HepG2 (cell line): ENCODE results near the gene RSPRY1. TPM values are rescaled to one million over a fixed set of nuclear protein-coding genes. Genes with fewer than 3 reads are reported as not detected.
A peak's percentile ranks its signal among the peaks of the same experiment; 100 is the strongest.

Source experiments
- CBX2 ChIP-seq, 2 experiments: fragments of 200-600 bp in 1 of 2; sonication (generic); formaldehyde crosslinking in 1 of 2; IDR thresholded peaks; 2 replicates each; pipeline versions ENCODE4 v1.7.0 to v1.8.1; 2018 to 2022; ENCODE audit warnings: low read depth in 2 of 2, low read length in 1 of 2, mild to moderate bottlenecking in 1 of 2, missing genetic modification reagents in 1 of 2
- CREM ChIP-seq, 2 experiments: sonication (generic) in 1 of 2; formaldehyde crosslinking in 1 of 2; IDR thresholded peaks; 2 replicates each; pipeline versions ENCODE4 v1.4.0 to v1.6.1; 2016 to 2020; ENCODE audit warnings: antibody characterized with exemption in 1 of 2, mild to moderate bottlenecking in 1 of 2, missing genetic modification reagents in 1 of 2
- DRAP1 ChIP-seq: IDR thresholded peaks from 2 replicates; pipeline ENCODE4 v1.6.1; 2016; ENCODE audit warnings: missing genetic modification reagents, missing compliant biosample characterization
- FOSL1 ChIP-seq: sonication (generic); formaldehyde crosslinking; IDR thresholded peaks from 2 replicates; pipeline ENCODE4 v1.9.0; 2021; ENCODE audit warnings: missing genetic modification reagents, borderline replicate concordance
- GRHL1 ChIP-seq: sonication (generic); formaldehyde crosslinking; conservative IDR thresholded peaks from 2 replicates; pipeline ENCODE4 v1.8.0; 2022; ENCODE audit warnings: missing genetic modification reagents
- IKZF1 ChIP-seq: fragments of 450-650 bp; IDR thresholded peaks from 2 replicates; pipeline ENCODE4 v1.7.1; 2016
- ISX ChIP-seq: sonication (generic); formaldehyde crosslinking; conservative IDR thresholded peaks from 2 replicates; pipeline ENCODE4 v1.5.0; 2020; ENCODE audit warnings: missing genetic modification reagents
- KDM2A ChIP-seq: sonication (generic); formaldehyde crosslinking; IDR thresholded peaks from 2 replicates; pipeline ENCODE4 v1.4.0; 2020; ENCODE audit warnings: low read depth, missing genetic modification reagents, borderline replicate concordance
- KLF13 ChIP-seq: sonication (generic); formaldehyde crosslinking; IDR thresholded peaks from 2 replicates; pipeline ENCODE4 v1.4.0; 2020; ENCODE audit warnings: mild to moderate bottlenecking, missing genetic modification reagents
- MIER3 ChIP-seq: IDR thresholded peaks from 2 replicates; pipeline ENCODE4 v1.6.1; 2016; ENCODE audit warnings: missing compliant biosample characterization, borderline replicate concordance
- MXD4 ChIP-seq: IDR thresholded peaks from 2 replicates; pipeline ENCODE4 v1.6.1; 2016; ENCODE audit warnings: mild to moderate bottlenecking, missing biosample characterization, missing genetic modification reagents
- PAWR ChIP-seq: sonication (generic); formaldehyde crosslinking; IDR thresholded peaks from 2 replicates; pipeline ENCODE4 v1.4.0; 2020; ENCODE audit warnings: missing genetic modification reagents, mild to moderate bottlenecking, borderline replicate concordance
- RFXAP ChIP-seq: sonication (generic); formaldehyde crosslinking; IDR thresholded peaks from 2 replicates; pipeline ENCODE4 v1.4.0; 2020; ENCODE audit warnings: missing genetic modification reagents, borderline replicate concordance
- SKIL ChIP-seq: sonication (generic); formaldehyde crosslinking; IDR thresholded peaks from 2 replicates; pipeline ENCODE4 v1.8.0; 2022; ENCODE audit warnings: missing genetic modification reagents, mild to moderate bottlenecking, moderate library complexity, borderline replicate concordance
- ZBTB21 ChIP-seq: sonication (generic); formaldehyde crosslinking; IDR thresholded peaks from 2 replicates; pipeline ENCODE4 v1.4.0; 2020; ENCODE audit warnings: missing genetic modification reagents
- ZBTB49 ChIP-seq: sonication (generic); formaldehyde crosslinking; IDR thresholded peaks from 2 replicates; pipeline ENCODE4 v1.4.0; 2020; ENCODE audit warnings: missing genetic modification reagents, borderline replicate concordance
- ZNF333 ChIP-seq: sonication (generic); formaldehyde crosslinking; IDR thresholded peaks from 2 replicates; pipeline ENCODE4 v1.4.0; 2020; ENCODE audit warnings: mild to moderate bottlenecking, missing genetic modification reagents, borderline replicate concordance
- ZNF547 ChIP-seq: sonication (generic); formaldehyde crosslinking; IDR thresholded peaks from 2 replicates; pipeline ENCODE4 v1.5.1; 2020; ENCODE audit warnings: mild to moderate bottlenecking, missing genetic modification reagents
- ZNF720 ChIP-seq: sonication (generic); formaldehyde crosslinking; IDR thresholded peaks from 2 replicates; pipeline ENCODE4 v1.4.0; 2020; ENCODE audit warnings: missing genetic modification reagents
- ZNF746 ChIP-seq: sonication (generic); formaldehyde crosslinking; IDR thresholded peaks from 2 replicates; pipeline ENCODE4 v1.8.0; 2022; ENCODE audit warnings: mild to moderate bottlenecking, missing genetic modification reagents
- ZNF75D ChIP-seq: sonication (generic); formaldehyde crosslinking; IDR thresholded peaks from 2 replicates; pipeline ENCODE4 v1.8.1; 2023; ENCODE audit warnings: missing genetic modification reagents, mild to moderate bottlenecking, borderline replicate concordance
- polyA plus RNA-seq, 8 experiments: library from polyadenylated mRNA; depleted of rRNA in 3 of 8; stranded (reverse) in 7 of 8; unstranded in 1 of 8; fragments of >200 nt; fragmentation: Illumina TruSeq in 4 of 8; extraction: Trizol in 4 of 8; gene quantifications; 2 replicates each; pipeline versions ENCODE4 v1.2.1 to v1.2.3, GENCODE V29; 2011 to 2016; ENCODE audit warnings: low read depth in 4 of 8, missing spikeins in 1 of 8, mixed read lengths in 1 of 8; ENCODE audit not compliant: insufficient read depth in 1 of 8
- total RNA-seq, 5 experiments: library from RNA; depleted of rRNA; stranded (reverse); fragments of >200 nt; fragmentation: Illumina TruSeq; extraction: Trizol; gene quantifications; 2 replicates each; pipeline ENCODE4 v1.2.3, GENCODE V29; 2016; ENCODE audit warnings: low read depth in 1 of 5

RSPRY1 gene
- total and polyA plus RNA-seq, 2 of the 13 experiments (the other 11 are each of a cell fraction or from before 2014, with no cell fraction given), result 53.4 to 61.0 TPM

- TF ChIP-seq SKIL (CRISPR knock-in tag) (no peak; the same call in 1 of the 2 replicates), DRAP1 (CRISPR knock-in tag) (peak; percentile 54; the same call in 1 of the 2 replicates), IKZF1 (no peak), KDM2A (CRISPR knock-in tag) (peak; percentile 90), ZNF75D (CRISPR knock-in tag) (peak; percentile 98), MIER3 (no peak; the same call in 1 of the 2 replicates), CBX2 (IDR thresholded peaks at IDR 0.05; ENCODE audit: low read depth, low read length) (no peak), CBX2 (CRISPR knock-in tag; IDR thresholded peaks at IDR 0.05; ENCODE audit: low read depth) (peak; percentile 88), ZNF720 (no peak), MXD4 (CRISPR knock-in tag) (peak; percentile 85), RFXAP (peak; percentile 91), ZNF547 (CRISPR knock-in tag) (peak; percentile 99), ZNF746 (peak; percentile 37), KLF13 (peak; percentile 95), ZBTB49 (CRISPR knock-in tag) (peak; percentile 31; the same call in 1 of the 2 replicates), ISX (CRISPR knock-in tag) (peak; percentile 98), GRHL1 (CRISPR knock-in tag) (no peak), FOSL1 (peak; percentile 62; the same call in 1 of the 2 replicates), CREM (IDR thresholded peaks at IDR 0.05) (no peak), CREM (CRISPR knock-in tag; IDR thresholded peaks at IDR 0.05) (0 out of 2 replicates have a peak, but pooled peaks have one; percentile 18), ZNF333 (CRISPR knock-in tag) (peak; percentile 96; the same call in 1 of the 2 replicates), ZBTB21 (CRISPR knock-in tag) (no peak), PAWR (CRISPR knock-in tag) (no peak; the same call in 1 of the 2 replicates)
Measured at GRCh38 chr16:57284209-57284951, 98.3 kb downstream of the RSPRY1 start, which contains the start of gene PLLP (continued).
